Lower leg skin (tissue), 4 donors: ENCODE measurements around the gene ISX. TPM values are rescaled to one million over a fixed set of nuclear protein-coding genes. Genes with fewer than 3 reads are reported as not detected.

Experiments
- DNase-seq, 2 donors: peaks; one replicate each; pipeline ENCODE4 v3.0.0-alpha.2; 2019; ENCODE audit warnings: low spot score in 2 of 2
- H3K4me3 ChIP-seq: fragments of 200-600 bp; sonication (generic); 2 replicates; pipeline ENCODE4 v1.5.1; 2017; ENCODE audit warnings: mild to moderate bottlenecking, low read depth; ENCODE audit not compliant: poor library complexity, severe bottlenecking
- CTCF ChIP-seq, 3 donors: fragments of 450-650 bp; IDR thresholded peaks; one replicate each; pipeline ENCODE4 v1.5.1; 2016; ENCODE audit warnings: antibody characterized with exemption in 3 of 3, mild to moderate bottlenecking in 3 of 3, moderate library complexity in 2 of 3
- POLR2A ChIP-seq, 2 donors: fragments of 450-650 bp; IDR thresholded peaks; one replicate each; pipeline ENCODE4 v1.6.1; 2016 to 2017; ENCODE audit warnings: antibody characterized with exemption in 2 of 2, mild to moderate bottlenecking in 1 of 2, moderate library complexity in 1 of 2
- WGBS, 2 donors: methylation state at CpG; one replicate each; pipeline ENCODE4 v1.1.5; 2018; 5-methylcytosine and 5-hydroxymethylcytosine counted together
- intact Hi-C: fragments of 100-400 bp; cut with DNase I; formaldehyde crosslinking; loops from one replicate; pipeline ENCODE4 v1.15.0; 2023; ENCODE audit warnings: low total_unique reads
- total RNA-seq, 4 donors: library from RNA; depleted of rRNA; stranded (reverse); fragments of >200 nt; gene quantifications; one replicate each; pipeline ENCODE4 v1.1.0, GENCODE V29; 2016

The ISX gene
- total RNA-seq, 4 donors from 2014 or later, result 0.13 to 0.15 TPM; not detected in 2

GRCh38 chr22:35054064-35054463 is 11.9 kb upstream of the ISX start:
- intact Hi-C loops, result no loop called here
- WGBS, 2 donors, result 63 to 71% methylated on average over 3 of the region's 3 CpGs
- TF ChIP-seq CTCF (IDR thresholded peaks at IDR 0.05) (no peak), POLR2A (IDR thresholded peaks at IDR 0.05) (no peak)
- no peak overlapping the region for H3K4me3 ChIP-seq
- DNase-seq, result no peak

GRCh38 chr22:35056486-35056885 is 9.5 kb upstream of the ISX start:
- H3K4me3 ChIP-seq, result no peak overlapping the region

GRCh38 chr22:35057155-35057554 is 8.8 kb upstream of the ISX start:
- intact Hi-C loops, result no loop called here

More at GRCh38 chr22:35056486-35056885, 9.5 kb upstream of the ISX start:
- intact Hi-C loops, result no loop called here
- DNase-seq, result no peak
- no peak for TF ChIP-seq CTCF (IDR thresholded peaks at IDR 0.05)
- TF ChIP-seq POLR2A (IDR thresholded peaks at IDR 0.05), result no peak

GRCh38 chr22:35059632-35060031 is 6.3 kb upstream of the ISX start:
- 92 to 94% methylated on average over 3 of the region's 3 CpGs for WGBS, 2 donors

More at GRCh38 chr22:35057155-35057554, 8.8 kb upstream of the ISX start:
- no peak for TF ChIP-seq CTCF (IDR thresholded peaks at IDR 0.05)
- TF ChIP-seq POLR2A (IDR thresholded peaks at IDR 0.05), result no peak
- DNase-seq, result no peak
- no peak overlapping the region for H3K4me3 ChIP-seq
- WGBS, 2 donors, result 50 to 74% methylated on average over 1 of the region's 1 CpG

GRCh38 chr22:35064664-35065063 is 1.3 kb upstream of the ISX start:
- 93 to 100% methylated on average over 1 of the region's 1 CpG for WGBS, 2 donors
- peak in 1 of 2 donors; percentile 34 for DNase-seq
- intact Hi-C loops, result no loop called here
- TF ChIP-seq CTCF (IDR thresholded peaks at IDR 0.05), result no peak
- TF ChIP-seq POLR2A (IDR thresholded peaks at IDR 0.05), result no peak
- no peak overlapping the region for H3K4me3 ChIP-seq

More at GRCh38 chr22:35059632-35060031, 6.3 kb upstream of the ISX start:
- H3K4me3 ChIP-seq, result no peak overlapping the region
- no peak for DNase-seq
- no peak for TF ChIP-seq POLR2A (IDR thresholded peaks at IDR 0.05)
- no peak for TF ChIP-seq CTCF (IDR thresholded peaks at IDR 0.05)
- intact Hi-C loops, result no loop called here

GRCh38 chr22:35065183-35065582 is 775 bp upstream of the ISX start:
- no peak overlapping the region for H3K4me3 ChIP-seq
- intact Hi-C loops, result no loop called here
- 29% methylated on average over 1 of the region's 1 CpG; no CpG with 5 or more reads in 1 of the 2 donors for WGBS, 2 donors
- TF ChIP-seq POLR2A (IDR thresholded peaks at IDR 0.05) (no peak), CTCF (IDR thresholded peaks at IDR 0.05) (no peak)
- DNase-seq, result peak in 1 of 2 donors; percentile 2
